ENCODE results near the gene GRPEL1.
"Not testable (repeated sequence)": the region's sequence is repeated elsewhere in the genome, so short reads cannot be mapped to it uniquely, and the experiment has no call there.

Gene GRPEL1

GRCh38 chr4:7089213-7089986 lies 21.5 kb upstream of the GRPEL1 start:
- DNase-seq, result no peak

DNA sequence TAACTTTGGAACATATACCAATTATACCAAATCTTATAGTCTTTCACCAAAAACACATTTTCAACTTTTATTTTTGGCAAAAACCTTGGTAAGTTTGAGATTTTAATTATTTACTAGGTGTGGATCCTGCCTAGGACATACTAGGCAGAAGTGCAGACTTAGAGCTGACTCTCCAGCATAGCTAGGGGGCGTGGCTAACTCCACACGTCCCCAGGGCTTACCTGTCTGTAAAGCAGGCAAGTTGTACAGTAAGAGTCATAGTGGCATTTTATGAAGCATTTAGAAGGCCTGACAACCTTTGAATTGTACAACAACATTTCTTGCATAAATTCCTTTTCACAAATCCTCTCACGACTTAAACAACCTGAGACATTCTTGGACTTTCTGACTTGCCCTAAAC lies 19.2 kb upstream of the GRPEL1 start:
- DNase-seq, result no peak

DNA sequence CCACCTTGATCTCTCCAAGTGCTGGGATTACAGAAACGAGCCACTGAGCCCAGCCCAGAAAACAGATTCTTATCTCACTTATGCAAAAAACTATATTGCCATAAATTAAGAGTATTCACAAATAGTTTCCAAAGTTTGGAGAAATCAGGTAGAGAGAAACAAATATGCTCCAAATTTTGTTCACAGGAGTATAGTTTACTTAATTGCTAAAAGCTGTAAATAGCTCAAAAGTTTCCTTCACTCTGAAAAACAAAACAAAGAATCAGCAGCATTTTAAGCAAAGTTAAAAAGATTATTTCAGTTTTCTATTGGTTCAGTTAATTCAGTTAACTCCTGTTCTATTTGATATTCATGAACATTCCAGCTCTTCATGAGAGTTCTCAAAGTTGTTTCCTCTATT lies 18.5 kb upstream of the GRPEL1 start:
- no peak for DNase-seq

DNA sequence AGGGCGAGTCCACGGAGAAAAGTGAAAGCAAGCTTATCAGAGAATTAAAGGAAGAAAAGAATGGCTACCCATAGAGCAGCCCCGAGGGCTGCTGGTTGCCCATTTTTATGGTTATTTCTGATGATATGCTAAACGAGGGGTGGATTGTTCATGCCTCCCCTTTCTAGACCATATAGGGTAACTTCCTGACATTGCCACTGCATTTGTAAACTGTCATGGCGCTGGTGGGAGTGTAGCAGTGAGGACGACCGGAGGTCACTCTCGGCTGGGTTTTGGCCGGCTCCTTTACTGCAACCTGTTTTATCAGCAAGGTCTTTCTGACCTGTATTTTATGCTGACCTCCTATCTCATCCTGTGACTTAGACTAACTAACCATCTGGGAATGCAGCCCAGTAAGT lies 16.7 kb upstream of the GRPEL1 start:
- not testable (repeated sequence) for DNase-seq

- no peak for DNase-seq
Measured at GRCh38 chr4:7083597-7084563, 16.0 kb upstream of the GRPEL1 start.

DNA sequence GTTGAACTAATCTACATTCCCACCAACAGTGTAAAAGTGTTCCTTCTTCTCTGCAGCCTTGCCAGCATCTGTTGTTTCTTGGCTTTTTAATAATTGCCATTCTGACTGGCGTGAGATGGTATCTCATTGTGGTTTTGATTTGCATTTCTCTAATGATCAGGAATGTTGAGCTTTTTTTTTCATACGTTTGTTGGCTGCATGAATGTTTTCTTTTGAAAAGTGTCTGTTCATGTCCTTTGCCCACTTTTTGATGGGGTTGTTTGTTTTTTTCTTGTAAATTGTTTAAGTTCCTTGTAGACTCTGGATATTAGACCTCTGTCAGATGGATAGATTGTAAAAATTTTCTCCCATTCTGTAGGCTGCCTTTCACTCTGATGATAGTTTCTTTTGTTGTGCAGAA lies 12.0 kb upstream of the GRPEL1 start:
- not testable (repeated sequence) for DNase-seq

DNA sequence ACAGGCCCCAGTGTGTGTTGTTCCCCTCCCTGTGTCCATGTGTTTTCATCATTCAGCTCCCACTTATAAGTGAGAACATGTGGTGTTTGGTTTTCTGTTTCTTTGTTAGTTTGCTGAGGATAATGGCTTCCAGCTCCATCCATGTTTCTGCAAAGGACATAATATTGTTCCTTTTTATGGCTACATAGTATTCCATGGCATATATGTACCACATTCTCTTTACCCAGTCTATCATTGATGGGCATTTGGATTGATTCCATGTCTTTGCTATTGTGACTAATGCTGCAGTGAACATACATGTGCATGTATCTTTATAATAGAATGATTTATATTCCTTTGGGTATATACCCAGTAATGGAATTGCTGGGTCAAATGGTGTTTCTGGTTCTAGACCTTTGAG lies 11.6 kb upstream of the GRPEL1 start:
- DNase-seq, result not testable (repeated sequence)

DNA sequence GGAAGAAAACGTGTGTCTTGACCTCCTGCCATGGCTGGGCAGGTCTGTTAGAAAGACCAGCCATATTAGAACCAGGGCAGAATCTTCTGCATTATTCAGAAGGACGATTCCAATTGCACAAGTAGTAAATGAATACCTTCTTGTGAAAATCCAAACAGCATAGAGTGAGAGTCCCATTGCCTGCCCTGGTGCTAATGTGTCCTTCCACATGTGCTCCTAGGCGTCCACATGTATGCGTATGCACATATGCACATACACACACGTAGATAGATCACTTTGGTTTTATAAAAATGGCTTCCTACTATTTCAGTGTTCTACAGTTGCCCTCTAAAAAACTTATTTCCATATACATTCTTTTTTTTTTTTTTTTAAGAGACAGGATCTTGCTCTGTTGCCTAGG lies 10.2 kb upstream of the GRPEL1 start:
- DNase-seq, result no peak

- no peak for DNase-seq
Measured at GRCh38 chr4:7077371-7077770, 9.5 kb upstream of the GRPEL1 start.

DNA sequence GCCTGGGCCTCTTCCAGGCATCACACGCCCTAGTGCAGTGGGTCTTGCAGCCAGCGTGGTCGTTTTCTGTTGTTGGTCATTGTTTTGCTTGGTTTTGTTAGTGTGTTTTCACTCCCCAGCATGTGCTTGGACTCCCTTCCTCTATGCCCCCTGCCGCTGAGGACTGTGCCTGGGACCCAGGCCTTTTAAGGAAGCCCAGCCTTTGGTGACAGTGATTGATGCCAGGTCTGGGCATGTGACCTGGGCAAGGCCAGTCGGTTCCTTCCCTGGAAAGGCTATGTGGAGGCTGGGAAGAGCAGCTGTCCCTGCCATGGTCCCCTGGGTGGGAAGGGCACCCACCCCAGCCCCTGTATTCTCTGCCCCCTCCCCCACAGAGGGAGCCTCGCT lies 8.8 kb upstream of the GRPEL1 start:
- no peak for DNase-seq

DNA sequence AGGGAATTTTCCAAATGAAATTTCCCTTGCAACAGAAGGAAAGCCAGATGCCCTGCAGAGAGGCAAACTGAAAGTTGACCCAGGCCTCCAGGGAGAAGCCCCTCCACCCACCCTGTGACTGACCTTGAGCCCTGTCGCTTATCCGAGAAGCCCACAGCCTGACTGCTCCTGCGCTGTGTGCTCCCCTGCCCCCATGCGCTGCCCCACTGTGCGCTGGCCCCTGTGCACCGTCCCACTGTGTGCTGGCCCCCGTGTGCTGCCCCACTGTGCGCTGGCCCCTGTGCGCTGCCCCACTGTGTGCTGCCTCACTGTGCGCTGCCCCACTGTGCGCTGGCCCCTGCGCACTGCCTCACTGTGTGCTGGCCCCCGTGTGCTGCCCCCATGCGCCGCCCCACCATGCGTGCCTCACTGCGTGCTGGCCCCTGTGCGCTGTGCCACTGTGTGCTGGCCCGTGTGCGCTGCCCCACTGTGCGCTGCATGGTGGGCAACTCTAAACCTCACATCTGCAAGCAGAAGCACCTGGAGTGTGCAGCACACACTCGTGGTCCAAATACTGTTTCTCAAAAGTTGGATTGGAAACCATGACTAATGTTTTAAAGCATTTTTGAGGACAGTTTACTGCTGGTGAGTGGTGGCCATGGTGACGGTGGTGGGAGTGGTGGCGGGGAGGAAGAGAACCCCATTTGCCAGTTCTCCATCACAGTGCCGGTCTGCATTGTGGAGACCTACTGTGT lies 8.3 kb upstream of the GRPEL1 start:
- DNase-seq, result no peak

DNA sequence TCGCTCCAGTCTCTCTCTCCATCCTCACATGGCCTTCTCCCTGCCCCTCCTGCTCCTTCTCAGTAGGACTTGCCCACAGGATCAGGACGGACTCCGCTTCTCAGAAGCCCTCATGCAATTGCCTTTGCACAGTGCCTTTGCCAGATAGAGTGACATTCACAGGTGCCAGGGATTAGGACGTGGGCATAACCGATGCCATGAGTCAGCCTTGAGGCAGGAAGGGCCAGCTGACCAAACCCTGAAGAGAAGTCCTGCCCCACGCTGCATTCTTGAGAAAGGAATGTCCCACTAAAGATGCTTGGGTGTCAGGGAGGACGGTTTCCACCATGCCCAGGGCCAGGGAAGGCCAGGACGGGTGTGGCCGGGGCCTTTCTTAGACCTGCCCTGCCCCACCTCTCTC lies 6.6 kb upstream of the GRPEL1 start:
- DNase-seq, result no peak

- peak; percentile 39 for DNase-seq
Measured at GRCh38 chr4:7073526-7074390, 5.9 kb upstream of the GRPEL1 start.

DNA sequence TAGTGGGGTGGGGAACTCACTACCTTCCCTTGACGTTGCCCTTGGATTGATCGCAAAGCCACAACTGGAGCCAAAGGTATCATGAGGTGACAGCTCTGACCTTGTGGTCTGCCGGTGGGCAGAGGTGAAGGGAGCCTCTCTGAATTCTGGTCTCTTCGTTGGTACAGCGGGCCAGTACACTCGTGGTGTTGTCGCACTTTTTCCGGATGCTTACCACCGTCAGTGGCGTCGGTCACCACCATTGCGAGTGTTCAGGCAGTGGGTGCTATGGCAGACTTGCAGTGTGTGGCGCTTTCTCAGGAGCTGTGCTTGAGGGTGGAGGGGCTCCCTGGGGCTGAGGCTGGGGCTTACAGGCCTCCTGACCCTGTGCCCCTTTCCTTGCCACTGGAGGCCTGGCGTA lies 5.2 kb upstream of the GRPEL1 start:
- DNase-seq, result no peak

GRCh38 chr4:7070729-7071511 lies 3.1 kb upstream of the GRPEL1 start:
- peak; percentile 23 for DNase-seq

DNA sequence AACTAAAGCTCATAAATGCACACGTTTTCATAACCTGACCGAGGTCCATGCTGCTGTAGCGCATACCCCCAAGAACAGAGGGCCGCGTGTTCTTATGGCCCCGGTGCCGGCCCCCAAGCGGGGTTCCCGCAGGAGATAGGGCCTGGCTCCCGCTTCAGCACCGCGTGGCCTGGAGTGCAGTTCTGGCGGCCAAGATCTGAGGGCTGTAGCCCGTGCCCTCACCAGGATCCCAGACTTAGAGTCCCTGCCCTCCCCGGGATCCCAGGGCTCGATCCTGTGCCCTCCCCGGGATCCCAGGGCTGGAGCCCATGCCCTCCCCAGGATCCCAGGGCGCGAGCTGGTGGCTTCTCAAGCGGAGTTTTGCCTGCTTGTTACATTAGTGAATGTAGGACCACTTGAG lies 1.0 kb upstream of the GRPEL1 start:
- DNase-seq, result no peak

DNA sequence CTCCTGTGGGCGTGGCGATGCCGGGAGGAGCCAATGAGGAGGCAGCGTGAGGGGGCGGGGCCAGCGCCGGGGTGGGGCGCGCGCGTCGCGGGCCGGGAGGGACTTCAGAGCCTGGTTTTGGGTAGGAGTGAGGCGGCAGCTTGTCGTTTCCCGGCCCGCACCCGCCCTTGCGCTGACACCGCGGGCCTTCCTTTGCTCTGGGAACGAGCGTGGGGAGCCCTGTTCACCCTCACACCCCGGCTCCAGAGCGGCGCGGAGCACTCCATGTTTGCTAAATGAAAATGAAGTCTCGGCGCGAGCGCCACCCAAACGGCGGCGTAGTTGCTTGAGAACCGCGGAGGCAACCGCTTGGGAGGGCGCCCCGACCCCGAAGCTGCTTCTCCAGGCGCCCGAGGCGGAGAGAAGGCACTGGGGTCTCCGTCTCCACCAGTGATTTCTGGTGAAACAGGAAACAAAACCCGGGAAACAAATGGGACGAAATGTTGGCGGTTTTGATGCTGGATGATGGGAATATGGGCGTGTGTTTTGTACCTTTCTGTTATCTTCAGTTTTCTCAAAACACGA lies 497 bp upstream of the GRPEL1 start:
- DNase-seq, result no peak

- no peak for DNase-seq
Measured at GRCh38 chr4:7067126-7067451, 775 bp downstream of the GRPEL1 start.

- DNase-seq, result no peak
Measured at GRCh38 chr4:7066493-7066892, 1.4 kb downstream of the GRPEL1 start.

GRCh38 chr4:7066006-7066405 lies 1.9 kb downstream of the GRPEL1 start:
- DNase-seq, result no peak

DNA sequence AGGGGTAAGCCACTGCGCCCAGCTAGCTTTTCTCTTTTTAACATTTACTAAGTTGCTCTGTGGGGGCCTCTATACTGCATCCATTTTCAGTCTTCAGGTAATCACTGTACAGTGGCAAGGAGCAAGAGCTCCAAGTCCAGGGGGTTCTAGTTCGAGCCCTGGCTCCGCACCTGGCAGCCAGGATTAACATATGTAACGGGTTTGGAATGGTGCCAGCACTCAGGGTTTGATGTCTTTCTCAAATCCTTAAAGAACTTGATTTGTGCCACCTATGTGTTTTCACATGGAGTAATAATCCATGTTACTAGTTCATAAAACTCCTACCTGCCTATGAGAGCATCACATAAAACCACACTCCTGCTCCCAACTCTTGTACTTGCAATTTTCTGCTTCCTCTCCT lies 4.5 kb downstream of the GRPEL1 start:
- no peak for DNase-seq

All from NCI-H1048 (cell line).